ENCODE measurements around the gene SLC6A6. TPM values are rescaled to one million over a fixed set of nuclear protein-coding genes. Genes with fewer than 3 reads are reported as not detected.

SLC6A6 gene
- total RNA-seq, 4 donors from 2014 or later, result 4.4 to 10.5 (median 7.7) TPM

- H3K9me3 ChIP-seq, result no peaks in the 10 kb centered on the region
- no peaks in the 10 kb centered on the region for H3K4me1 ChIP-seq
- intact Hi-C loops (cut with DNase I; ENCODE audit: low total_unique reads) (no loop called here), in situ Hi-C loops (cut with MboI; ENCODE audit: low pct_ligation_motif_present in 1 of 4, low pct_unique_long_range_greater_than_20kb in 1 of 4, low sequenced_read_pairs in 3 of 4) (no loop called here)
- no peak overlapping the region for H3K4me3 ChIP-seq
- H3K36me3 ChIP-seq, result no peaks in the 10 kb centered on the region
- DNase-seq, result no peak
- TF ChIP-seq POLR2AphosphoS5 (IDR thresholded peaks at IDR 0.05) (no peak), EP300 (IDR thresholded peaks at IDR 0.05; ENCODE audit: low read depth) (no peak), CTCF (IDR thresholded peaks at IDR 0.05) (no peak), POLR2A (IDR thresholded peaks at IDR 0.05) (no peak)
- H3K27me3 ChIP-seq, result no peaks in the 10 kb centered on the region
- 85 to 88% methylated on average over 4 of the region's 4 CpGs for WGBS, 2 donors (ENCODE audit: low coverage in 1 of 2)
- H3K27ac ChIP-seq, result no peak overlapping the region
These were observed 87.8 kb downstream of the SLC6A6 start for GRCh38 chr3:14490255-14490654.

GRCh38 chr3:14490831-14491230 lies 88.4 kb downstream of the SLC6A6 start:
- no peaks in the 10 kb centered on the region for H3K9me3 ChIP-seq
- 93 to 96% methylated on average over 2 of the region's 2 CpGs for WGBS, 2 donors (ENCODE audit: low coverage in 1 of 2)

GRCh38 chr3:14491396-14492190 lies 89.2 kb downstream of the SLC6A6 start:
- WGBS, 2 donors (ENCODE audit: low coverage in 1 of 2), result 82% methylated on average over 17 of the region's 17 CpGs; no CpG with 5 or more reads in 1 of the 2 donors
- Histone ChIP-seq H3K27ac (no peak overlapping the region), H3K9me3 (no peaks in the 10 kb centered on the region), H3K27me3 (no peaks in the 10 kb centered on the region), H3K36me3 (no peaks in the 10 kb centered on the region), H3K4me3 (no peak overlapping the region), H3K4me1 (no peaks in the 10 kb centered on the region)
- in situ Hi-C loops (cut with MboI; ENCODE audit: low pct_ligation_motif_present in 1 of 4, low pct_unique_long_range_greater_than_20kb in 1 of 4, low sequenced_read_pairs in 3 of 4) (no loop called here), intact Hi-C loops (cut with DNase I; ENCODE audit: low total_unique reads) (no loop called here)
- DNase-seq, result no peak
- TF ChIP-seq POLR2A (IDR thresholded peaks at IDR 0.05) (no peak), CTCF (IDR thresholded peaks at IDR 0.05) (no peak), POLR2AphosphoS5 (IDR thresholded peaks at IDR 0.05) (no peak), EP300 (IDR thresholded peaks at IDR 0.05; ENCODE audit: low read depth) (no peak)

More at GRCh38 chr3:14490831-14491230, 88.4 kb downstream of the SLC6A6 start:
- TF ChIP-seq POLR2AphosphoS5 (IDR thresholded peaks at IDR 0.05), result no peak
- H3K27ac ChIP-seq, result no peak overlapping the region
- H3K4me3 ChIP-seq, result no peak overlapping the region
- H3K4me1 ChIP-seq, result no peaks in the 10 kb centered on the region
- no peaks in the 10 kb centered on the region for H3K27me3 ChIP-seq
- in situ Hi-C loops (cut with MboI; ENCODE audit: low pct_ligation_motif_present in 1 of 4, low pct_unique_long_range_greater_than_20kb in 1 of 4, low sequenced_read_pairs in 3 of 4) (no loop called here), intact Hi-C loops (cut with DNase I; ENCODE audit: low total_unique reads) (no loop called here)
- H3K36me3 ChIP-seq, result no peaks in the 10 kb centered on the region
- no peak for DNase-seq

- intact Hi-C loops (cut with DNase I; ENCODE audit: low total_unique reads), result no loop called here
- TF ChIP-seq POLR2AphosphoS5 (IDR thresholded peaks at IDR 0.05) (no peak), CTCF (IDR thresholded peaks at IDR 0.05) (no peak), EP300 (IDR thresholded peaks at IDR 0.05; ENCODE audit: low read depth) (no peak), POLR2A (IDR thresholded peaks at IDR 0.05) (no peak)
- WGBS, 2 donors (ENCODE audit: low coverage in 1 of 2), result 91% methylated on average over 30 of the region's 31 CpGs; no CpG with 5 or more reads in 1 of the 2 donors
- Histone ChIP-seq H3K27me3 (no peaks in the 10 kb centered on the region), H3K9me3 (no peaks in the 10 kb centered on the region), H3K27ac (no peak overlapping the region), H3K4me3 (no peak overlapping the region), H3K4me1 (no peaks in the 10 kb centered on the region), H3K36me3 (no peaks in the 10 kb centered on the region)
- no peak for DNase-seq
- in situ Hi-C loops (cut with MboI; ENCODE audit: low pct_ligation_motif_present in 1 of 4, low pct_unique_long_range_greater_than_20kb in 1 of 4, low sequenced_read_pairs in 3 of 4), result no loop called here
These were observed 90.8 kb downstream of the SLC6A6 start for GRCh38 chr3:14492948-14493881.
